GM19035 (cell line): Measurements from ENCODE around the gene RETSAT.
"Not testable (repeated sequence)": the region's sequence is repeated elsewhere in the genome, so short reads cannot be mapped to it uniquely, and the experiment has no call there.

Experiments used
- ATAC-seq: cut with Tn5 transposase; IDR thresholded peaks from one replicate; pipeline ENCODE4 v1.9.1; 2021; ENCODE audit not compliant: unreplicated experiment

The RETSAT gene

GRCh38 chr2:85380048-85380447 lies 25.7 kb upstream of the RETSAT start:
- ATAC-seq, result no peak

GRCh38 chr2:85378257-85378656 lies 23.9 kb upstream of the RETSAT start:
- ATAC-seq, result no peak

- ATAC-seq, result no peak
These were observed 22.8 kb upstream of the RETSAT start for GRCh38 chr2:85377083-85377482.

GRCh38 chr2:85376291-85377065 lies 22.1 kb upstream of the RETSAT start:
- ATAC-seq, result no peak

GRCh38 chr2:85371045-85371444 lies 16.7 kb upstream of the RETSAT start:
- ATAC-seq, result no peak

- ATAC-seq, result no peak
These were observed 15.2 kb upstream of the RETSAT start for GRCh38 chr2:85369500-85369899.

- no peak for ATAC-seq
These were observed 14.6 kb upstream of the RETSAT start for GRCh38 chr2:85368921-85369320.

- ATAC-seq, result no peak
These were observed 12.9 kb upstream of the RETSAT start for GRCh38 chr2:85367180-85367579.

- not testable (repeated sequence) for ATAC-seq
These were observed 8.5 kb upstream of the RETSAT start for GRCh38 chr2:85362653-85363387.

GRCh38 chr2:85357736-85358135 lies 3.4 kb upstream of the RETSAT start:
- no peak for ATAC-seq

GRCh38 chr2:85356186-85356585 lies 1.9 kb upstream of the RETSAT start:
- no peak for ATAC-seq

- ATAC-seq, result no peak
These were observed 1.2 kb upstream of the RETSAT start for GRCh38 chr2:85355521-85355920.

- ATAC-seq, result peak; percentile 8
These were observed 714 bp upstream of the RETSAT start for GRCh38 chr2:85355073-85355410.

GRCh38 chr2:85353876-85354285 lies 447 bp downstream of the RETSAT start:
- no peak for ATAC-seq

- no peak for ATAC-seq
These were observed 6.7 kb downstream of the RETSAT start for GRCh38 chr2:85347599-85347998.

- ATAC-seq, result no peak
These were observed 9.9 kb downstream of the RETSAT start for GRCh38 chr2:85344356-85344954.

GRCh38 chr2:85343207-85343895 lies 11.0 kb downstream of the RETSAT start:
- ATAC-seq, result not testable (repeated sequence)

- no peak for ATAC-seq
These were observed 12.2 kb downstream of the RETSAT start for GRCh38 chr2:85342156-85342555.

GRCh38 chr2:85341269-85342029 lies 12.9 kb downstream of the RETSAT start:
- no peak for ATAC-seq

GRCh38 chr2:85340034-85340892 lies 14.1 kb downstream of the RETSAT start:
- no peak for ATAC-seq
